Transverse colon (tissue), 4 donors: ENCODE data around the gene GOLGA6L25.
"Not testable (repeated sequence)": the region's sequence is repeated elsewhere in the genome, so short reads cannot be mapped to it uniquely, and the experiment has no call there.

Source experiments
- EP300 ChIP-seq: sonication (generic); formaldehyde crosslinking; IDR thresholded peaks from one replicate; pipeline ENCODE4 v1.6.1; 2017; ENCODE audit warnings: antibody characterized with exemption, low read depth
- POLR2A ChIP-seq: fragments of 450-650 bp; IDR thresholded peaks from one replicate; pipeline ENCODE4 v1.6.1; 2016; ENCODE audit warnings: antibody characterized with exemption, mild to moderate bottlenecking, moderate library complexity
- POLR2AphosphoS5 ChIP-seq, 3 donors: sonication (generic); formaldehyde crosslinking; IDR thresholded peaks; one replicate each; pipeline ENCODE4 v1.6.1; 2016; ENCODE audit warnings: antibody characterized with exemption in 3 of 3
- TF ChIP-seq, protein P1 (sequence below), 5 experiments: fragments of 200-600 bp in 3 of 5; fragments of 450-650 bp in 2 of 5; sonication (generic) in 3 of 5; IDR thresholded peaks; 1 replicate in 2 of 5; 2 replicates in 3 of 5; pipeline ENCODE4 v1.5.1; 2016 to 2017; ENCODE audit warnings: antibody characterized with exemption in 5 of 5, inconsistent platforms in 3 of 5, mild to moderate bottlenecking in 2 of 5, moderate library complexity in 1 of 5

DNA sequence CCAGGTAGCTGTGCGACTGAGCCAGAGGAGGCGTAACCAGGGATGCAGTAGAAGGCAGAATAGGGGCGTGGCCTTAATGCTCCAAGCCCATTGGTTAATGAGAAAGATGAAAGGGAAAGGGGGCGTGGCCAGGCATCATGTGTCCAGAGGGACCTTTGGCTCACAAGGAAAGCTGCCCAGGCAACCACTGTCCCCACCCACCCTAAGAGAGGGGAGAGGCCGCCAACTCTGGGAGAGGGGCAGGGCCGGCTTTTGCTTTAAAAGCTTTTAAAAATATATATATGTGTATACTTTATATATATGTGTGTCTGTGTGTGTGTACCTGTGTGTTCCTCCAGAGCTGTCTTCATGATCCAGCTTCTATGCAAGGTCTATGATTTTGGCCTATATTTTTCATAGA lies 20.4 kb upstream of the GOLGA6L25 start, which contains the start of gene GOLGA8G:
- TF ChIP-seq, protein P1, sequence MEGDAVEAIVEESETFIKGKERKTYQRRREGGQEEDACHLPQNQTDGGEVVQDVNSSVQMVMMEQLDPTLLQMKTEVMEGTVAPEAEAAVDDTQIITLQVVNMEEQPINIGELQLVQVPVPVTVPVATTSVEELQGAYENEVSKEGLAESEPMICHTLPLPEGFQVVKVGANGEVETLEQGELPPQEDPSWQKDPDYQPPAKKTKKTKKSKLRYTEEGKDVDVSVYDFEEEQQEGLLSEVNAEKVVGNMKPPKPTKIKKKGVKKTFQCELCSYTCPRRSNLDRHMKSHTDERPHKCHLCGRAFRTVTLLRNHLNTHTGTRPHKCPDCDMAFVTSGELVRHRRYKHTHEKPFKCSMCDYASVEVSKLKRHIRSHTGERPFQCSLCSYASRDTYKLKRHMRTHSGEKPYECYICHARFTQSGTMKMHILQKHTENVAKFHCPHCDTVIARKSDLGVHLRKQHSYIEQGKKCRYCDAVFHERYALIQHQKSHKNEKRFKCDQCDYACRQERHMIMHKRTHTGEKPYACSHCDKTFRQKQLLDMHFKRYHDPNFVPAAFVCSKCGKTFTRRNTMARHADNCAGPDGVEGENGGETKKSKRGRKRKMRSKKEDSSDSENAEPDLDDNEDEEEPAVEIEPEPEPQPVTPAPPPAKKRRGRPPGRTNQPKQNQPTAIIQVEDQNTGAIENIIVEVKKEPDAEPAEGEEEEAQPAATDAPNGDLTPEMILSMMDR (IDR thresholded peaks at IDR 0.05), result not testable (repeated sequence)
- not testable (repeated sequence) for TF ChIP-seq EP300; POLR2A; POLR2AphosphoS5 (IDR thresholded peaks at IDR 0.05)
